GM03348 (cell line): ENCODE results near the gene TNKS1BP1.
"Not testable (repeated sequence)": the region's sequence is repeated elsewhere in the genome, so short reads cannot be mapped to it uniquely, and the experiment has no call there.

Experiments
- DNase-seq: peaks from one replicate; pipeline ENCODE4 v3.0.0; 2012; ENCODE audit warnings: low spot score

TNKS1BP1 gene

DNA sequence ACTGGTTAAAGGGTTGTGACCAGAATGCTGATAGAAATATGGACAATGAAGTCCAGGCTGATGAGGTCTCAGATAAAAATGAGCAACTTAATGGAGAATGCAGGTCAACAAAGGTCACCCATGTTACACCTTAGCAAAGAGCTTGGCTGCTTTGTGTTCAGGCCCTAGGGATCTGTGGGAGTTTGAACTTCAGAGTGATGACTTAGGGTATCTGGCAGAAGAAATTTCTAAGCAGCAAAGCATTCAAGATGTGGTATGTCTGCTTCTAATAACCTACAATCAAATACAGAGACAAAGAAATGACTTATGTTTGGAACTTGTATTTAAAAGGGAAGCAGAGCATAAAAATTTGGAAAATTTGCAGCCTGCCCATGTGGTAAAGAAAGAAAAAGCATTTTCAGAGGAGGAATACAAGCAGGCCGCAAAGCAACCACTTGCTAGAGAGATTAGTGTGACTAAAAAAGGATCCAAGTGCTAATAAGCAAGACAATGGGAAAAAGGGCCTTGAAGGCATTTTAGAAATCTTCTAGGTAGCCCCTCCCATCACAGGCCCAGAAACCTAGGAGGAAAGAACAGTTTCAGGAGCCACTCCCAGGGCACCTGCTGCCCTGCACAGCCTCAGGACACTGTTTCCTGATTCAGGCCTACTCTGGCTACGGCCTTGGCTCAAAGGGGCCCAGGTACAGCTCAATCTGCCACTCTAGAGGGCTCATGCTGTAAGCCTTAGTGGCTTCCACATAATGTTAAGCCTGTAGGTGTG lies 41.3 kb downstream of the TNKS1BP1 start:
- no peak for DNase-seq

DNA sequence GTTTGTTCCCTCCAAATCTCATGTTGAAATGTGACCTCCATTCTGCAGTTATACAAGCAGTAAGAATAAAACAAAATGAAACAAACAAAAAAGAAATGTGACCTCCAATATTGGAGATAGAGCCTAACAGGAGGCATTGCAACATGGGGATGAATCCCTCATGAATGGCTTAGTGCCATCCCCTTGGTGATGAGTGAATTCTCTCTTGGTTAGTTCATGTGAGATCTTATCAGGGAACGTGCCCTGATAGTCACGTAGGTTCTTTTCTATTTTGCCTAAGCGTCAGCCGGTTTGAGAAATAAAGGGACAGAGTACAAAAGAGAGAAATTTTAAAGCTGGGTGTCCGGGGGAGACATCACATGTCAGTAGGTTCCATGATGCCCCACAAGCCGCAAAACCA lies 43.2 kb downstream of the TNKS1BP1 start:
- not testable (repeated sequence) for DNase-seq

DNA sequence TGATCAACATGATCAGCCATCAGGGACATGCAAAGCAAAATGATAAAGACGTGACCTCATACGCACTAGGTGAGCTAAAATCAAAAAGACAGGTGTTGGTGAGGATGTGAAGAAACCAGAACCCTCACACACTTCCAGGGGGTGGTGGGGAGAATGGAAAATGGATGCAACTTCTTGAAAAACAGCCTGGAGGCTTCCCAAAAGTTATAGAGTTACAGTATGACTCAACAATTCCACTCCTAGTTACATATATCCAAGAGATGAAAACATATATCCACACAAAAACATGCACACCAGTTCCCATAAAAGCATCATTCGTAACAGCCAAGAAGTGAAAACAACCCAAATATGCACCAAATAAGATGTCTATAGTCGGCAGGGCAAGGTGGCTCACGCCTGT lies 45.6 kb downstream of the TNKS1BP1 start:
- DNase-seq, result no peak

DNA sequence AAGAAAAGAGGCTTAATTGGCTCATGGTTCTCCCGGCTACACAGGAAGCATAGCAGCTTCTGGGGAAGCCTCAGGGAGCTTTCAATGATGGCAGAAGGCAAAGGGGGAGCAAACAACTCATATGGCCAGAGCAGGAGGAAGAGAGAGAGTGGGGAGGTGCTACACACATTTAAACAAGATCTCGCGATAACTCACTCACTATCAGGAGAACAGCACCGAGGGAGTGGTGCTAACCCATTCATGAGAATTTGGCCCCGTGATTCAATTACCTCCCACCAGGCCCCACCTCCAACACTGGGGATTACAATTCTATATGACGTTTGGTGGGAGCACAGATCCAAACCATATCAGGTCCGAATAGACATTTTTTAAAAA lies 46.0 kb downstream of the TNKS1BP1 start:
- no peak for DNase-seq

DNA sequence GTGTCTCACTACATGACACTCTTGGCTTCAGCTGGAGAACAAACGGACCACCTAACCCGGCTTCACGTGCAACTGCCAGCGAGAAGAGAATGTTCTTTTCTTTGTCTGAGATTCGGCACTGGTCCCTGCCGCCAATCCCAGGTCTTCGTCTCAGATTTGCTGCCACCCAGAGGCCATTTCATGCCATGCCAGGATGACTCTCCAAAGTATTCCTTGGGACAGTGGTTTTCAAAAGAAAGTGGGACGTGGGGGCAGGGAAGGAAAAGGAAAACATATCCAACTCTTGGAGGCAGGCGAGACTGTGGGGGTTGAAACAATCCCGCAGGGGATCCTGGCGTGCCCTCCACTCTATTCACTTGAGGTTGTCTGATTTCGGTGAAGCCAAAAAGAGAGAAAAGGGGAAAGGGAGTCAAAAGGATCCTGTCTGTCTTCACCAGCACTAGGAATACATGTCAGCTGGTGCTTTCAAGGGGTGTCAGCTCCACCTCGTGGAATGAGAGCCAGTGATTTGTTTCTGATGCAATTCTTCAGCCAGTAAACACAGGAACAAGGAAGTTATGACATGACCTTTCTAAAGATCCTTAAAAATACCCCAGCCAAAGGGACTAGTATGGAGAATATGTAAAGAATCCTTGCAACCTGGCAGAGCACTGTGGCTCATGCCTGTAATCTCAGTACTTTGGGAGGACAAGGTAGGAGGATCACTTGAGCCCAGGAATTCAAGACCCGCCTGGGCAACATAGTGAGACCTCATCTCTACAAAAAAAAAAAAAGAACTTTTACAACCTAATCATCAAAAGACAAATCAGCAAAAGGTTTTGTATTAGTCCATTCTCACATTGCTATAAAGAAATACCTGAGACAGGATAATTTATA lies 46.7 kb downstream of the TNKS1BP1 start:
- DNase-seq, result peak; percentile 84

DNA sequence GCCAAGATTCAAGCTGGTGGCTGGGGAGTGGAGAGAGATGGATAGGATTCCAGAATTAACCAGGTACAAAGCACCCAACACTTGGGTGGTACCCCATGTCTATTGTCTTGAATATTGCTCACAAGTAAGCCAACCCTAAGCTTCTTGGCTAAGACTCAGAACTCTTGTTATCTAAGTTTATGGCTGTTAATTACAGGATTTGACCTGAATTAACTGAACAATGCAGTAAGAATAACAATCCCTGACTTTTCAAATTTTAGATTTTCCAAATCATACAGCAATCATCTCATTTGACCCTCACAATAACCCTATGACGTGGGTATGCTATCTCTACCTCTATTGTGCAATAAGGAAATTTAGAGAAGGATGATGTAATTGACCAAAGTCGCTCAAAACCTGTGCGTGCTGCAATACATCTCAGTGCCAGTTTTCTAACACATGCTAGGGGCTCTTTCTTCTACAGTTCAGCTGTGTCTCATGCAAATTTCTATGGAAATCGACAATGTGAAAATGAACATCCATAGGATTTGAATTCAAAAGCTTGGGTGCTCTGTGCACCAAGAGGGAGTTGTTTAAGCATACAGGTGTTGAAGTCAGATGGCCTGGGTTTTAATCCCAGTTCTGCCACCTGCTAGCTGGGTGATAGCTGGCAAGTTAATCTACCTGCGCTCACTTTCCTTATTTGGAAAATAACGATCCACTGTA lies 47.6 kb downstream of the TNKS1BP1 start:
- no peak for DNase-seq

DNA sequence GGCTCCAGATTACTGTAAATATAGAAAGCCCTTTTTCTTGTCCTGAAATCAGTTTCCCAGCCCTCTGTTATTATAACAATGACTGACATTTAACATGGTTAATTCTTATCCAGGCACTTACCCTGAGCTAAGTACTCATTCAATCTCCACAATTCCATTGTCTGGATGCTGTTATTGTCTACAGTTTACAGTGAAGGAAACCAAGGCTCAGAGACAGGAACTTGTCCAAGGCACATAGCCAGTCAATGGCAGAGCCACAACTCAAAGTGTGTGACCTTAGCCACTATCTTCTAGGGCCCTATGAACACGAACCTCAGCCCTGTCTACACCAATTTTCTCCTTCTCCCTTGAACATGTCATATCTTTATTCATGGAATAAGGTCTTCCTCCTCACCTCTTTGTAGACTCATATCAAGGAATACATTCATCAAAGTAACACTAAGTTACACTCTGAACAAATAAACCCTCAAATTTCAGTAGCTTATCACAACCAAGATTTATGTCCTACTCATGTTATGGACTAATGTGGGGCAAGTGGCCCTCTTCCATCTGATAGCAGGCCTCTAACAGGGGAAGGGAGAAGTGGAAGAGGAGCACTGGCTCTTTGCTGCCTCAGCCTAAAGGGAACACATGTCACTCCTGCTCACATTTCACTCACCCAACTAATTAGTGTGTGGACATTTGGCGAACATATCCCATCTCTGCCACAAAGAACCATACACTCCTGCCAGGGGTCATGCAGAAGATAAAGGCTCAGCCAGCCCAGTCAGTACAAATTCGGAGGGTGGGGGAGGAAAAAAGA lies 48.4 kb downstream of the TNKS1BP1 start:
- DNase-seq, result no peak

DNA sequence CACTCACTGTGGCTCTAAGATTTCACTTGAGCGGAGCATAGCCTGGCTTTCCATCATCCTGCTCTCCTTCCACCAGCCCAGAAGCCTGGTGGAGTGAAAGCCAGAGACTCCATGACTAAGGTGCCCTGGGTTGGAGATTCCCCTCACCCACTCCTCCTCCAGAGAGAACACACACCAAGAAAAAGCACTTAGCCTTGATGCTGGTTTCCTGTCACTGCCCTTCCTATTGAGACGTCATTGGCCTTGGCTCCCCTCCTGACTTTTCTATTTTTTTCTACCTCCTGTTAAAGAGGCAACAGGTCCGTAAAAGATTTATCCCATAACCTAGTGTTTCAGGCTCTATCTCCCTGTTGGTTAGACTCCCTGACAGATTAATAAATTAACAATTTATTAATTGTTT lies 49.2 kb downstream of the TNKS1BP1 start:
- no peak for DNase-seq

DNA sequence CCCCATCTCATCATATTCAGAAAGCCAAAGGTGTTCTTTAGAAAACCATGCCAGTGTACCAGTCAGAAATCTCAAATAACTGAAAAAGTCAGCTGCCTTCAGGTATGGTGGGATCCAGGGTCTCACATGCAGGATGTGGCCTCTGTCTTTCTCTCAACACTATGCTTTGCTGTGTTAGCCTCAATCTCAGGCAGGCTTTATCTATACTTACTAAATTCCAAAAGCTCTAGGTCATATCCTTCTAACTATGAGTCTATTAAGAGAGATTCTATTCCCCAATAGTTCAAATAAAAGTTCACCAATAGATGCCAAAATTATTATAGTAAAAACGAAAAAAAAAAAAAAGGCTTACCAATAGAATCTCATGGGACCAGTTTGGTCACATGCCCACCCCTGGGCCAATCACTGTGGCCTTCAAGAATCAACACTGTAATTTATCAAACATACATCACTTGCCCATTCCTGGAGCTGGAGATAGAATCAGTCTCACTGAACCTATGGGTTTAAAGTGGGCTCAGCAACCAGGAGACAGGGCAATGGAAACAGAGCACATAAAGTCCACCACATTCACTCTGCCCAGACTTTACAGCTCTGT lies 49.8 kb downstream of the TNKS1BP1 start:
- no peak for DNase-seq

DNA sequence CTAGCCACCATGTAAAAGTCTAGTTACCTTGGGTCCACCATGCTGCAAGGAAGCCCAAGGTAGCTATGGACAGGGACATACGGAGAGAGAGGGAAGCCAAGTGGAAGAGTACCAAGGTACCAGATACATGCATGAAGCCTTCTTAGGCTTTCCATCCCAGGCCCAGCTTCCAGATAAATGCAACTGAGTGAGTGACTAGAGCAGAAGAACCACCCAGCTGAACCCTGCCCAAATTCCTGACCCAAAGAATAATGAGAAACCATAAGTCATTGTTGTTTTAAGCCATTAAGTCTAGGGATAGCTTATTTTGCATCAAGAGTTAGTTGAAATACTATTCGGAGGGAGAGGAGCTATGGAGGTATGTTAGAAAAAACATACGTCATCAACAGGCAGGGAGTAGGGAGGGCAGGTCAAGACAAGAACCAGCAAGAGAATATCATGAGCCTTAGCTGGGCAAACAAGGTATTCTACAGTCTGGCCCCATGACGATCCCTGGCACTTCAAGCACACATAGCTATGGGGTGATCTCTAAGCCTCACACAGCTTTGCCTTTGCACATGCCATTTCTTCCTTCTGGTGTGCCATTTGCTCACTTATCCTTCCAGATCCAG lies 51.2 kb downstream of the TNKS1BP1 start:
- DNase-seq, result no peak

DNA sequence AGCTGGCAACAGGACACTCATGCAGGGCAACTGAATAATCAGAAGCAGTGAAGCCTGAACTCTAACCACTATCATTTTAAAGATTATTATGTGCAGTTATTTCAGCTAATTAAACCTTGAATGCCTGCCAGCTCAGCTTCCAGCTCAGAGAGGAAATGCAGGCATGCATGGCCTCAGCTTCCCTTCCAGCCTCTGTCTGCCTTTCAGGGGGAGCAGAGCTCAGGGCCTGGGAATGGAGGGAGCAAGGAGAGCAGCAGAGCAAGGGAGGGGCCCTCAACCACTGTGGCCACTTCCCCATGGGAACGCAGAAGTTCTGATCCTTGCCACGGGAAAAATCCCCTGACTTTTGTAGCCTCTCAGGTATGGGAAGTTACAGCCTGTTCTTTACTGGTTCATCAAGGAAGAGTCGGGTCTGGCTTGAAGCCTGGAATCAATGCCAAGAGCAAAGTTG lies 55.2 kb downstream of the TNKS1BP1 start:
- no peak for DNase-seq

DNA sequence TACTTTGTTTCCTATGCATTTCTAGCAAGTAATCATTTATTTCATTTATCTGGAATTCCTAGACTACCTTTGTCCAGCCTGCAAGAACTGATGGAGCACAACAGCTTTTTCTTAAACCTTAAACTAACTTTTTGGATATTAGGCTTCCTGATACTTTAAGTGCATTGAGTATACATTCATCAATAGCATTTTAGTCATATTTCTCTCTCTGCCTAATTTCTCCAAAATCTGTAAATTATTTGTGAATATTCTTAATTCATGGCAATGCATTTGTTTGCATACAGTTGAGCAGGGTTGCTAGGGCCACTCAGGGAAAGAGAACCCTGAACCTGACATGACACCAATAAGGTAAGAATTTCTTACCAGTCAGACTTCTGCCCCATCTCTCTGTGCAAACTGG lies 58.6 kb downstream of the TNKS1BP1 start:
- DNase-seq, result no peak

DNA sequence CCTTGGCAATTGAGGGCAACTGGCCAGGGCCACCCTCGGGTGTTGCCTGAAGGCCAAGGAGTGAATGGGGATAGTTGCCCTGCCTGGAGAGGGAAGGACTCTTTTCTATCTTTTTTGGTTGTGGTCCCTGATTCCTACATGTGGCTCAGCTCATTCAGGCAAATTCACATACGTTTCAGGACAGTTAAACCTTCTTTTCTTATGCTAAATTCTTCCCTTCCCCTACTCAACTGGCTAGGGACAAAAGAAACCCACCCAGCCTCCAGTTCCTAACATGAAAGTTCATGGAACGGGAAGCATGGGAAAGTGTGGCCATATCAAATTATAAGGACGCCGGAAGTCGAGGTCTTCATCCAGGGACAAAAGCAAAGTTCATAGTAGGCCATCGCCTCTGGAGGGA lies 61.4 kb downstream of the TNKS1BP1 start:
- DNase-seq, result no peak

DNA sequence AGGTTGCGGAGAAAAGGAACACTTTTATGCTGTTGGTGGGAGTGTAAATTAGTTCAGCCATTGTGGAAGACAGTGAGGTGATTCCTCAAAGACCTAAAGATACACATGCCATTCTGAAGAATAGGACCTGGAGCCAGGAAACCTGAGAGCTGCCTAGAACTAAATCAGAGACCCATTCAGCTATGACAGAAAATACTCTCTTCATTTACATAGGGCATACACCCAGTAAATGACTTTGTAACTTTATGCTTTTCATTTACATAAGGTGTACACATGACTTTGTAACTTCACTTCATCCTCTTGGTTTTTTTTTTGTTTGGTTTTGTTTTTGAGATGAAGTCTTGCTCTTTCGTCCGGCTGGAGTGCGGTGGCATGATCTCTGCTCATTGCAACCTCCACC lies 62.6 kb downstream of the TNKS1BP1 start:
- no peak for DNase-seq

DNA sequence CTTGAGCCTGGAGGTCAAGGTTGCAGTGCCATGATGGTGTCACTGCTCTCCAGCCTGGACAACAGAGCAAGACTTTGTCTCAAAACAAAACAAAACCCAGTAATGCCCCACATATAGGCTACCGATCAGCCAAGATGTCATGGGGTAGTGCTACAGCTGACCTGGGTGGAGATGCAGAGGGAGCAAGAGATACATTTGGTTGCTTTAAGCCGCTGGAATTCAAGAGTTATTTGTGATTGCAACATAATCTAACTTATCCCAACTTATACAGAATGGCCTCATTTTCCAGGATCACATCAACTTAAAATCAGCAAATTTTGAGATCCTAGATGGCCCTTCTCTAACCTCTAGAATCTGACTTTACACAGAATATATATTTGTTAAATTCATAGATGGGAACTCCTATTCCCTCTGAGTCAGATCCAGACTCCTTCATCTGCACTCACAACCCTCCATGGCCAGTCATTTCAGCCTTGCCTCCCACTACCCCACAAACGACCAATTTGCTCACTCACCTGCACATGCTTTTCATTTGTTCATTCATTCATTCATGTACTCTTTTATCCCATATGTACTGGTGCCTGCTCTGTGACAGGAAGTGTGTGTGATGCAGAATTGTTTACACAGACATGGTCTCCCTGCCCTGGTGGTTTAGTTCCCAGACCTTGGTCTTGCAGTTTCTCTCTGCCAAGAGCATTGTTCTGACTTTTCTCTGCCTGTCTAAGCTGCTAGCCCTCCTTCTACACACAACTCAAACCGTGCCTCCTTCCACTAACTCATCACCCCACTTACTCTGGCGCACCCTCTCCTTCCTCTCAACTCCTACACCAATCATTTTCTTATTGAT lies 63.6 kb downstream of the TNKS1BP1 start:
- no peak for DNase-seq

DNA sequence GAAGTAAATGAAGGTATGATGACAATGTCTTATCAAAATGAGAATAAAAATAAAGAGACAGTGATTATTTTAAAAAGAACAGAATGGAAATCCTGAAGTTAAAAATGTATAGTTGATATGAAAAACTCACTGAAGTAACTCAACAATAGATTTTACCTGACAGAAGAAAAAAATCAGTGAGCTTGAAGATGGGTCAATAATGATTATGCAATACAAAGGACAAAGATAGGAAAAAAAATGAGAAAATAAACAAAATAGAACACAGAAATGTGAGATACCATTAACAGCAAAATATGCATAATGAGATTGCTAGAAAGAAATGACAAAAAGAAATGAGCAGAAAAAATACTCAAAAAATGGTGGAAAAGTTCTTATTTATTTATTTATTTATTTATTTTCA lies 68.6 kb downstream of the TNKS1BP1 start:
- no peak for DNase-seq

DNA sequence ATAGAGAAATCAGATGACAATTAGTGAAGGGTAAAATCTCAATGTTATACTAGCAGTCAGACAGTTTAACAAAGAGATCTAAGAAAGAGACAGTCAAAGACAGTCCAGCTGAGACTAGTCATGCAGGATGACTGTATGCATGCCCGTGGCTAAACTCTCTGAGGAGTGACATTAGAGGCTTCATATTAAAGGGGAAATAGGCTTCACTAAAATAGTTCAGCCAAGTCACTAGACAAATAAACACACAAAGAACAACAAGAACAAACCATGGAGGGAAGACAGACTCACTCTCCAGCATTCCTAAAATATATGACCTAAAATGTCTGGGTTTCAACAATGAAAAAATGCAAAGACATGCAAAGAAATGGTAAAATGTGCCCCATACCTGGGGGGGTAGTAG lies 69.1 kb downstream of the TNKS1BP1 start:
- no peak for DNase-seq

DNA sequence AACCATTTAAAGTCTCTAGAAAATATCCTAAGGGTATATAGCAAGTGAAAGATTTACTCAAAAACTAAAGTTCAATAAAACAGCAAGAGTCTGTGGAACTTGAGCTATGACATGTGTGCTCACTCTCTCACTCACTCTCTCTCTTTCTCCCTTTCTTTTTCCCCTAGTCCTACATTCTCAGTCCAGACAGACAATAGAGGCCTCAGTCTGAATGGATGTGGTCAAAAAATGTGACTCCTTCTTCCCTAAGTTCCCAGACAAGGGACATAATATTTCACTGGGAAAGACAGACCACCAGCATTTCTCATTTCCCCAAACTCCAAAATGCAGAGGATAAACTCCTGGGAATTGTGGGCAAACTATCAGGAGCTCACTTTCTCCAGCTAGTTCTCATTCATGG lies 70.1 kb downstream of the TNKS1BP1 start:
- no peak for DNase-seq

DNA sequence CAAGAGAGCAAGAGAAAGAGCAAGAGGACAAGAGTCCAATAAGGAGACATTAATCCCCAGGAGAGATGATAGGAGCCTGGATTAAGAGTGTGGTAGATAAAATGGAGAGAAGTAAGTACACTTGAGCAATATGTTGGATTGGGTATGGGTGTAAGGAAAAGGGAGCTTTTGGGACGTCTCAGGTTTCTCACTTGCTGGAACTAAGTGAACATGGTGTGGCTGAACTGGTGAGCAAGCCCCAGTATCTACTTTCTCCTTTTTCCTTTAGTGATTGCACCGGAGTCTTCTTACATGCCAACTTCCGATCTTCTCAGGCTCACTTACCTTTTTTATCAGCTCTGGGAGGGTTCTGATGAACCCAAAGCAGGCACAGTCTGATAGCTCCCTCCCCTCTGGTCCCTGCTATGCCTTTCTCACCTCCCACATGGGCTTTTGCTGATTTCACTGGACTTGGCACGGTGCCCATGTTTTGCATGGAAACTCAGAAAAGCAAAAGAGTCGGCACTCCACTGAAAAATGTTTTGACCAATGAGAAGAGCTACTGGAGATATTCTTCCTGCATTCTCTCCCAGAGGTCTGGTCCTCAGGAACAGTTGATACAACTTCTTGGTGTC lies 73.2 kb downstream of the TNKS1BP1 start:
- DNase-seq, result no peak

DNA sequence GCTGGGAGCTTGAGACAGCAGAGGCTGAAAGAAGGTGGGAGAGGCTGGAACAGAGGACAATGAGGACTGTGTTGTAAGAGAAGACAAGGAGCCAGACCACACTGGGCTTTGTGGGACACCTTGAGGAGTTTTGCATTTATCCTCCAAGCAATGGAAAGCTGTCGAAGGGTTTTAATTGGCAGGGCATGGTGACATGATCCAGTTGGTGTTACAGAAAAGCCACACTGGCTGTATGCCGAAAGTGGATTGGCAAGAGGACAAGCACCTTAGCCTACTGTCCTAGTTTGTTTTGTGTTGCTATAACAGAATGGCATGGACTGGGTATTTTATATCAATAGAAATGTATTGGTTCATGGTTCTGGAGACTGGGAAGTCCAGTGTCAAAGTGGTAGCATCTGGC lies 73.7 kb downstream of the TNKS1BP1 start:
- no peak for DNase-seq
